PC-3 (cell line): ENCODE measurements around the gene PRDM11. TPM values are rescaled to one million over a fixed set of nuclear protein-coding genes. Genes with fewer than 3 reads are reported as not detected.

Experiments
- ATAC-seq: fragments of 200-7000 bp; cut with Tn5 transposase; 2 replicates; pipeline ENCODE4 v1.9.1; 2020; ENCODE audit warnings: mild to moderate bottlenecking, moderate library complexity
- BruUV-seq: library from RNA; stranded (reverse); fragments of 400-500 nt; replicated peaks from 2 replicates; lab custom pipeline; 2021; lab: Mats Ljungman, UMichigan
- CTCF ChIA-PET: fragments of 300-600 bp; sonication (Branson Sonifier 250); formaldehyde crosslinking; loops from one replicate; lab custom pipeline; 2022; ENCODE audit warnings: antibody characterized with exemption; lab: Charles Lee
- POLR2A ChIA-PET: fragments of 300-600 bp; sonication (Branson Sonifier 250); formaldehyde crosslinking; loops from one replicate; lab custom pipeline; 2022; ENCODE audit warnings: antibody characterized with exemption; ENCODE audit not compliant: unreplicated experiment; lab: Charles Lee
- DNase-seq: peaks from one replicate; pipeline ENCODE4 v3.0.0-alpha.2; 2015
- H2AFZ ChIP-seq: fragments of 300-600 bp; sonication (generic); 2 replicates; pipeline ENCODE4 v1.6.0; 2016; ENCODE audit warnings: antibody characterized with exemption, low read length
- H3F3A ChIP-seq: fragments of 300-600 bp; sonication (generic); one replicate; pipeline ENCODE4 v1.6.0; 2017; ENCODE audit warnings: antibody characterized with exemption, low read length, control low read depth, mild to moderate bottlenecking; ENCODE audit not compliant: unreplicated experiment
- H3K27ac ChIP-seq: fragments of 300-600 bp; sonication (generic); 2 replicates; pipeline ENCODE4 v1.5.1; 2016; ENCODE audit warnings: mild to moderate bottlenecking, low read length
- H3K27me3 ChIP-seq: fragments of 300-600 bp; sonication (generic); 2 replicates; pipeline ENCODE4 v1.6.1; 2016; ENCODE audit warnings: low read length, mixed read lengths
- H3K36me3 ChIP-seq: fragments of 300-600 bp; sonication (generic); 2 replicates; pipeline ENCODE4 v1.6.1; 2016; ENCODE audit warnings: low read depth, mixed run types, low read length, mixed read lengths
- H3K4me1 ChIP-seq: fragments of 300-600 bp; sonication (generic); 2 replicates; pipeline ENCODE4 v1.5.1; 2016; ENCODE audit warnings: low read length; ENCODE audit not compliant: insufficient read depth
- H3K4me2 ChIP-seq: fragments of 300-600 bp; sonication (generic); 2 replicates; pipeline ENCODE4 v1.6.0; 2016; ENCODE audit warnings: low read length
- H3K4me3 ChIP-seq: fragments of 300-600 bp; sonication (generic); 2 replicates; pipeline ENCODE4 v1.5.1; 2016; ENCODE audit warnings: mild to moderate bottlenecking, low read length, mixed read lengths
- H3K79me2 ChIP-seq: fragments of 300-600 bp; sonication (generic); 2 replicates; pipeline ENCODE4 v1.6.1; 2017; ENCODE audit warnings: low read length, mixed read lengths
- H3K9ac ChIP-seq: fragments of 300-600 bp; sonication (generic); 2 replicates; pipeline ENCODE4 v1.6.0; 2016; ENCODE audit warnings: mild to moderate bottlenecking, low read length
- H3K9me2 ChIP-seq: fragments of 300-600 bp; sonication (generic); replicated peaks from 2 replicates; pipeline ENCODE4 v1.6.1; 2016; ENCODE audit warnings: mixed run types, low read length, mixed read lengths
- H3K9me3 ChIP-seq: fragments of 300-600 bp; sonication (generic); 2 replicates; pipeline ENCODE4 v1.6.1; 2016; ENCODE audit warnings: low read length, mixed read lengths
- H4K20me1 ChIP-seq: fragments of 300-600 bp; sonication (generic); 2 replicates; pipeline ENCODE4 v1.6.1; 2016; ENCODE audit warnings: low read length, mixed read lengths
- EZH2 ChIP-seq: fragments of 300-600 bp; sonication (generic); IDR thresholded peaks from one replicate; pipeline ENCODE4 v1.6.1; 2017; ENCODE audit warnings: antibody characterized with exemption, mild to moderate bottlenecking, low read length; ENCODE audit not compliant: unreplicated experiment
- EZH2phosphoT487 ChIP-seq: fragments of 300-600 bp; sonication (generic); IDR thresholded peaks from 2 replicates; pipeline ENCODE4 v1.6.1; 2018; ENCODE audit warnings: mild to moderate bottlenecking, antibody characterized with exemption, low read length, borderline replicate concordance
- intact Hi-C: fragments of 100-400 bp; cut with micrococcal nuclease; formaldehyde crosslinking; loops from 2 replicates; pipeline ENCODE4 v1.9.0; 2023
- total RNA-seq: library from RNA; depleted of rRNA; stranded (reverse); fragments of >200 nt; gene quantifications from 2 replicates; pipeline ENCODE4 v1.2.3, GENCODE V29; 2014
- TF ChIP-seq, protein P1 (sequence below): fragments of 300-600 bp; sonication (generic); conservative IDR thresholded peaks from 2 replicates; pipeline ENCODE4 v1.5.1; 2017; ENCODE audit warnings: antibody characterized with exemption, low read depth, mild to moderate bottlenecking, low read length

Gene PRDM11
- total RNA-seq, 1 experiment from 2014 or later: 5.0 TPM

DNA sequence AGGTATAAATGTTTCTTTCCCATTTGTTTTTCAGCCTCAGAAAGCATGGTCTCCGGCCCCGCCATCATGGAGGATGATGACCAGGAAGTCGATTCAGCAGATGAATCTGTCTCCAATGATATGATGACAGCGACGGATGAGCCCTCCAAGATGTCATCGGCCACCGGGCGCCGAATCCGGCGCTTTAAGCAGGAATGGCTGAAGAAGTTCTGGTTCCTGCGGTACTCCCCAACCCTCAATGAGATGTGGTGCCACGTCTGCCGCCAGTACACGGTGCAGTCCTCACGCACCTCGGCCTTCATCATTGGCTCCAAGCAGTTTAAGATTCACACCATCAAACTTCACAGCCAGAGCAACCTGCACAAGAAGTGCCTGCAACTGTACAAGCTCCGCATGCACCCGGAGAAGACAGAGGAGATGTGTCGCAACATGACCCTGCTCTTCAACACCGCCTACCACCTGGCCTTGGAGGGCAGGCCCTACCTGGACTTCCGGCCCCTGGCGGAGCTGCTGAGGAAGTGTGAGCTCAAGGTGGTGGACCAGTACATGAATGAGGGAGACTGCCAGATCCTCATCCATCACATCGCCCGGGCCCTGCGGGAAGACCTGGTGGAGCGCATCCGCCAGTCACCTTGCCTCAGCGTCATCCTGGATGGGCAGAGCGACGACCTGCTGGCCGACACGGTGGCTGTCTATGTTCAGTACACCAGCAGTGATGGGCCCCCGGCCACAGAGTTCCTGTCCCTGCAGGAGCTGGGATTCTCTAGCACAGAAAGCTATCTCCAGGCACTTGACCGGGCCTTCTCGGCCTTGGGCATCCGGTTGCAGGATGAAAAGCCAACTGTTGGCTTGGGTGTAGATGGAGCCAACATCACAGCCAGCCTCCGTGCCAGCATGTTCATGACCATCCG lies 79.8 kb downstream of the PRDM11 start:
- no peak for ATAC-seq
- H3K4me3 ChIP-seq: no peak overlapping the region
- ChIA-PET POLR2A (no interaction called here), CTCF (no interaction called here)
- H3F3A ChIP-seq: no peaks in the 10 kb centered on the region
- no peaks in the 10 kb centered on the region for H4K20me1 ChIP-seq
- no peak overlapping the region for H3K4me2 ChIP-seq
- H3K27me3 ChIP-seq: no peaks in the 10 kb centered on the region
- no peak overlapping the region for H2AFZ ChIP-seq
- intact Hi-C loops: no loop called here
- no peak overlapping the region for H3K27ac ChIP-seq
- no peak for DNase-seq
- TF ChIP-seq EZH2phosphoT487: no peak
- no peak for TF ChIP-seq EZH2
- TF ChIP-seq, protein P1, sequence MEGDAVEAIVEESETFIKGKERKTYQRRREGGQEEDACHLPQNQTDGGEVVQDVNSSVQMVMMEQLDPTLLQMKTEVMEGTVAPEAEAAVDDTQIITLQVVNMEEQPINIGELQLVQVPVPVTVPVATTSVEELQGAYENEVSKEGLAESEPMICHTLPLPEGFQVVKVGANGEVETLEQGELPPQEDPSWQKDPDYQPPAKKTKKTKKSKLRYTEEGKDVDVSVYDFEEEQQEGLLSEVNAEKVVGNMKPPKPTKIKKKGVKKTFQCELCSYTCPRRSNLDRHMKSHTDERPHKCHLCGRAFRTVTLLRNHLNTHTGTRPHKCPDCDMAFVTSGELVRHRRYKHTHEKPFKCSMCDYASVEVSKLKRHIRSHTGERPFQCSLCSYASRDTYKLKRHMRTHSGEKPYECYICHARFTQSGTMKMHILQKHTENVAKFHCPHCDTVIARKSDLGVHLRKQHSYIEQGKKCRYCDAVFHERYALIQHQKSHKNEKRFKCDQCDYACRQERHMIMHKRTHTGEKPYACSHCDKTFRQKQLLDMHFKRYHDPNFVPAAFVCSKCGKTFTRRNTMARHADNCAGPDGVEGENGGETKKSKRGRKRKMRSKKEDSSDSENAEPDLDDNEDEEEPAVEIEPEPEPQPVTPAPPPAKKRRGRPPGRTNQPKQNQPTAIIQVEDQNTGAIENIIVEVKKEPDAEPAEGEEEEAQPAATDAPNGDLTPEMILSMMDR: no peak
- no peaks in the 10 kb centered on the region for H3K79me2 ChIP-seq
- H3K4me1 ChIP-seq: peaks cover 9% of the 10 kb centered on the region; the same call in 1 of the 2 replicates
- no peaks in the 10 kb centered on the region for H3K9me2 ChIP-seq
- H3K9me3 ChIP-seq: no peaks in the 10 kb centered on the region
- no TSS peak for BruUV-seq
- no peaks in the 10 kb centered on the region for H3K36me3 ChIP-seq
- H3K9ac ChIP-seq: no peak overlapping the region

DNA sequence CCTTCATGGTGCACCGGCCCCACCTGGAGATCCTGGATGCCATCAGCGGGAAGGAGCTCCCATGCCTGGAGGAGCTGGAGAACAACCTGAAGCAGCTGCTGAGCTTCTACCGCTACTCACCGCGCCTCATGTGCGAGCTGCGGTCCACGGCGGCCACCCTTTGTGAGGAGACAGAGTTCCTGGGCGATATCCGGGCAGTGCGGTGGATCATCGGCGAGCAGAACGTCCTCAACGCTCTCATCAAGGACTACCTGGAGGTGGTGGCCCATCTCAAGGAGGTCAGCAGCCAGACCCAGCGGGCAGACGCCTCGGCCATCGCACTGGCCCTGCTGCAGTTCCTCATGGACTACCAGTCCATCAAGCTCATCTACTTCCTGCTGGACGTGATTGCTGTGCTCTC lies 80.5 kb downstream of the PRDM11 start:
- DNase-seq: no peak
- Histone ChIP-seq H3K4me1 (peaks cover 9% of the 10 kb centered on the region; the same call in 1 of the 2 replicates), H3K79me2 (no peaks in the 10 kb centered on the region), H3F3A (no peaks in the 10 kb centered on the region), H3K9me2 (no peaks in the 10 kb centered on the region), H3K4me3 (no peak overlapping the region), H4K20me1 (no peaks in the 10 kb centered on the region), H3K27ac (no peak overlapping the region), H3K27me3 (no peaks in the 10 kb centered on the region), H3K9ac (no peak overlapping the region), H3K36me3 (no peaks in the 10 kb centered on the region), H2AFZ (no peak overlapping the region), H3K9me3 (no peaks in the 10 kb centered on the region), H3K4me2 (no peak overlapping the region)
- ChIA-PET CTCF (no interaction called here), POLR2A (no interaction called here)
- TF ChIP-seq EZH2 (no peak), EZH2phosphoT487 (no peak)
- TF ChIP-seq, protein P1: no peak
- ATAC-seq: no peak
- intact Hi-C loops: no loop called here
- no TSS peak for BruUV-seq

DNA sequence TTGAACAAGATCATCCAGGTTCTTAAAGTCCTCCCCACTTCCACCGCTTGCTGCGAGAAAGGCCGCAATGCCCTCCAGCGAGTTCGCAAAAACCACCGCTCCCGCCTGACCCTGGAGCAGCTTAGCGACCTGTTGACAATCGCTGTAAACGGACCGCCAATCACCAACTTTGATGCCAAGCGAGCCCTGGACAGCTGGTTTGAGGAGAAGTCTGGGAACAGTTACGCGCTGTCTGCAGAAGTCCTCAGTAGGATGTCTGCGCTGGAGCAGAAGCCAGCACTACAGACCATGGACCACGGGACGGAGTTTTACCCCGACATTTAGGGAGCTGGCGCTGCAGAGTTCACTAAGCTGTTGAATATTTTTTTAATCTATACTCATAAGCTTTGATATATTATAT lies 81.4 kb downstream of the PRDM11 start:
- DNase-seq (no peak), ATAC-seq (no peak)
- H3K9me2 ChIP-seq: no peaks in the 10 kb centered on the region
- no peak overlapping the region for H2AFZ ChIP-seq
- H3K4me1 ChIP-seq: peaks cover 9% of the 10 kb centered on the region; the same call in 1 of the 2 replicates
- no TSS peak for BruUV-seq
- CTCF ChIA-PET: interaction anchor here (0.6 kb wide), 1 partner anchor 63 kb away, joined by 3 read pairs; no protein-coding TSS in a partner anchor
- no peaks in the 10 kb centered on the region for H3K79me2 ChIP-seq
- intact Hi-C loops: no loop called here
- no peaks in the 10 kb centered on the region for H3K36me3 ChIP-seq
- H3K4me3 ChIP-seq: no peak overlapping the region
- H3F3A ChIP-seq: no peaks in the 10 kb centered on the region
- no peaks in the 10 kb centered on the region for H4K20me1 ChIP-seq
- H3K9me3 ChIP-seq: no peaks in the 10 kb centered on the region
- H3K9ac ChIP-seq: no peak overlapping the region
- no peak overlapping the region for H3K4me2 ChIP-seq
- H3K27ac ChIP-seq: no peak overlapping the region
- TF ChIP-seq EZH2 (no peak), EZH2phosphoT487 (no peak)
- TF ChIP-seq, protein P1: no peak
- no peaks in the 10 kb centered on the region for H3K27me3 ChIP-seq
- POLR2A ChIA-PET: no interaction called here
